Endothelial cell of umbilical vein (primary cell): Measurements from ENCODE around the gene VIM.

ENCODE experiments used
- EZH2 ChIP-seq: IDR thresholded peaks from 2 replicates; pipeline ENCODE4 v1.6.1; 2012; ENCODE audit warnings: borderline replicate concordance, low read depth, mild to moderate bottlenecking, moderate library complexity, low read length, inconsistent platforms; ENCODE audit not compliant: severe bottlenecking
- FOS ChIP-seq: IDR thresholded peaks from 2 replicates; pipeline ENCODE4 v1.6.1; 2011; ENCODE audit warnings: mild to moderate bottlenecking, low read length, moderate library complexity, borderline replicate concordance; ENCODE audit not compliant: insufficient read depth
- JUN ChIP-seq: IDR thresholded peaks from 2 replicates; pipeline ENCODE4 v1.6.1; 2011; ENCODE audit warnings: borderline replicate concordance, low read depth; ENCODE audit not compliant: insufficient read length, insufficient read depth
- MYC ChIP-seq: IDR thresholded peaks from one replicate; pipeline ENCODE4 v1.6.1; 2011; ENCODE audit warnings: mild to moderate bottlenecking, low read depth, low read length
- POLR2A ChIP-seq: IDR thresholded peaks from 2 replicates; pipeline ENCODE4 v1.6.1; 2012; ENCODE audit warnings: low read depth, mild to moderate bottlenecking, control low read depth, low read length
- POLR2AphosphoS5 ChIP-seq: IDR thresholded peaks from 2 replicates; pipeline ENCODE4 v1.6.1; 2012; ENCODE audit warnings: low read depth, mild to moderate bottlenecking, control low read depth, low read length, moderate library complexity; ENCODE audit not compliant: insufficient read depth
- TF ChIP-seq, protein P1 (sequence below), 2 donors: IDR thresholded peaks; 1 replicate in 1 of 2; 2 replicates in 1 of 2; pipeline ENCODE4 v1.5.1; 2011; ENCODE audit warnings: low read length in 2 of 2, mild to moderate bottlenecking in 2 of 2, moderate library complexity in 2 of 2, control low read depth in 1 of 2, inconsistent platforms in 1 of 2, low read depth in 1 of 2; ENCODE audit not compliant: insufficient read depth in 1 of 2; ENCODE audit errors: extremely low read depth in 1 of 2
- TF ChIP-seq, protein P2 (sequence below): IDR thresholded peaks from 2 replicates; pipeline ENCODE4 v1.6.1; 2011; ENCODE audit not compliant: insufficient read depth, insufficient read length

DNA sequence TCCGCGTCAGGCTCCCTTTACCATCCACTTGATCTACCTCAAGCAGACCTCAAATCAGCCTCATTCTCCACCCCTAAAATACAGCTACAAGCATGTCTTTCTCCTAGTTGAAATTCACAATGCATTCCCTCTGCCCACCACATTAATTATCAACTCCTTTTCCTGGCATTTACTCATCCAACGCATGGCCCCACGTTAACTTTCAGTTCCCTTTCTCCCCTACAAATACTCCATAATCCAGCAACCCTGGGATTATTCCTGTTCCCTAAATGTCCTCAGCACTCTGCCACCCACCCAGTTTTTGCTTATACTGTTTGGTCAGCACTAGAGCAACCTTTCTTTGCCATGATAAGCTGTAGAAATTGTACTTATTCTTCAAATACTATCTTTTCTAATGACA, 5.7 kb upstream of the VIM start:
- no peak for TF ChIP-seq EZH2
- TF ChIP-seq, protein P1, sequence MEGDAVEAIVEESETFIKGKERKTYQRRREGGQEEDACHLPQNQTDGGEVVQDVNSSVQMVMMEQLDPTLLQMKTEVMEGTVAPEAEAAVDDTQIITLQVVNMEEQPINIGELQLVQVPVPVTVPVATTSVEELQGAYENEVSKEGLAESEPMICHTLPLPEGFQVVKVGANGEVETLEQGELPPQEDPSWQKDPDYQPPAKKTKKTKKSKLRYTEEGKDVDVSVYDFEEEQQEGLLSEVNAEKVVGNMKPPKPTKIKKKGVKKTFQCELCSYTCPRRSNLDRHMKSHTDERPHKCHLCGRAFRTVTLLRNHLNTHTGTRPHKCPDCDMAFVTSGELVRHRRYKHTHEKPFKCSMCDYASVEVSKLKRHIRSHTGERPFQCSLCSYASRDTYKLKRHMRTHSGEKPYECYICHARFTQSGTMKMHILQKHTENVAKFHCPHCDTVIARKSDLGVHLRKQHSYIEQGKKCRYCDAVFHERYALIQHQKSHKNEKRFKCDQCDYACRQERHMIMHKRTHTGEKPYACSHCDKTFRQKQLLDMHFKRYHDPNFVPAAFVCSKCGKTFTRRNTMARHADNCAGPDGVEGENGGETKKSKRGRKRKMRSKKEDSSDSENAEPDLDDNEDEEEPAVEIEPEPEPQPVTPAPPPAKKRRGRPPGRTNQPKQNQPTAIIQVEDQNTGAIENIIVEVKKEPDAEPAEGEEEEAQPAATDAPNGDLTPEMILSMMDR (IDR thresholded peaks at IDR 0.05; ENCODE audit: extremely low read depth in 1 of 2, insufficient read depth in 1 of 2, low read depth in 1 of 2, low read length in 2 of 2), result no peak
- no peak for TF ChIP-seq FOS
- TF ChIP-seq POLR2A, result no peak
- TF ChIP-seq POLR2AphosphoS5, result no peak
- TF ChIP-seq JUN, result no peak
- no peak for TF ChIP-seq MYC
- TF ChIP-seq, protein P2, sequence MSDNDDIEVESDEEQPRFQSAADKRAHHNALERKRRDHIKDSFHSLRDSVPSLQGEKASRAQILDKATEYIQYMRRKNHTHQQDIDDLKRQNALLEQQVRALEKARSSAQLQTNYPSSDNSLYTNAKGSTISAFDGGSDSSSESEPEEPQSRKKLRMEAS, result no peak
